Measurements from ENCODE around the gene TTC8.

The TTC8 gene

DNA sequence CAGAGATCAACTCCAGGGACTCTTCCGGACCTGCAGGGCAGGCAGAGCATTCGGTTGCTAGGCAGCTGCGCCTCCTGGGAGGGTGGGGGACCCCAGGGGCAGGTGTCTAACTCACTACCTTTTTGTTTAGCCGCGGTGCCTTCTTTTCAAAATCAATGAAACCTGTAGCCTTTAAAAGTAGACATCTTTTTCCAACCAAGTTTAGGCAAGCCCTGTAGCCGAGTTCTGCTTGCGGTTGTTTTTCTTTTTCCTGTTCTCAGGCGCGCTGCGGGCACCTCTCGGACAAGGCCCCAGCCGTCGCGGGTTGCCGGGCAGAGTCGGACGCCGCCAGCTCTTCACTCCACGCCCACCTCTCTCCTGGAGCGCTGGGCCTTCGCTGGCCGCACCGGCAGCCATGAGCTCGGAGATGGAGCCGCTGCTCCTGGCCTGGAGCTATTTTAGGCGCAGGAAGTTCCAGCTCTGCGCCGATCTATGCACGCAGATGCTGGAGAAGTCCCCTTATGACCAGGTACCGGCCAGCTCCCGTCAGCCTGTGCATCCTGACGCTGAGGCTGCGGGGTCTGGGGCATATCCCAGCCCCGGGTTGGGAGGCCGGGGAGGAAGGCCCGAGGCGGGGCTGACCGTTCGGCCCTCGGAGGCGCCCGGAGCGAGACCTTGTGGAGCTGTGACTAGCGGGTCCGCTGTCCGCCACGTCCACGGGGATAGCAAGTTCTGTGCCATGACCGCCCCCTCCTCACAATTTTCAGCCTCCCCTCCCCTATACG is at the start of gene TTC8:
Gene TTC8 (plus strand): TSS at position 338 of the 764 bp plus-strand sequence. CDS start 57 bp downstream, at position 395.
- TF ChIP-seq GATA3 (IDR thresholded peaks at IDR 0.05; ENCODE audit: low read depth, low read length) (no peak), GATA2 (IDR thresholded peaks at IDR 0.05; ENCODE audit: low read depth, low read length) (no peak)

DNA sequence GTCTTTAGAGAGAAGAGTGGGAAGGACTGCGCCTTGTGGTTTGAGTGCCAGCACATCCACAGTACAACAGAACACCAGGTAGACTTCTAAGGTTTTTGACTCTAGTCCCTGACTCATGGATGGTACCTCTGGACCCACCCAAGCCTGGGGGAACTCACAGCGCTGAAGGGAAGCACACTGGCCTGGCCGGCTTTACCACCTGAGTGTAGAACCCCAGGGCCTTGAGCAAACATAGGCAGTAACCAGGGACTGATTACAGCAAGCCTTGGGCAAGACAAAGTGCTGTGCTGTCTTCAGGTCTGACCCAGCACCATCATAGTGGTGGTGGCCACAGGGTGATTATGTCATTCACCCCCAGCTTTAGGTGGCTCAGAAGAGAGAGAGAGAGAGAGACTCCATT is 48.9 kb upstream of the TTC8 start:
- TF ChIP-seq GATA3 (IDR thresholded peaks at IDR 0.05; ENCODE audit: low read depth, low read length) (no peak), GATA2 (IDR thresholded peaks at IDR 0.05; ENCODE audit: low read depth, low read length) (no peak)

DNA sequence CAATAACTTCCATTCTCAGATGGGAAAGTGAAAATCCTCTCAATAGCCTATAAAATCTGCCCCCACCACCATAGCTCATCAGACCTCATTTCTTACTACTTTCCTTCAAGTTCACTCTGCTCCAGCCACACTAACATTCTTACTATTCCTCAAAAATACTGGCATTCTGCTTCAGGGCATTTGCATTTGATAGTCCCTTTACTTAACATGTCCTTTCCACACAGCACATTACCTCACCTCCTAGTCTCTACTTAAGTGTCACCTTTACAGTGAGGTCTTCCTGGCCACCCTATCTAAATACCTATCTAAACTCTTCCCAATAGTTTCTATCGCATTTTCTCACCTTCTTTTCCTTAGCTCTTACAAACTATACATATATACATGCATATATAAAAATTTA is 38.5 kb upstream of the TTC8 start:
- TF ChIP-seq GATA2 (IDR thresholded peaks at IDR 0.05; ENCODE audit: low read depth, low read length) (no peak), GATA3 (IDR thresholded peaks at IDR 0.05; ENCODE audit: low read depth, low read length) (no peak)

DNA sequence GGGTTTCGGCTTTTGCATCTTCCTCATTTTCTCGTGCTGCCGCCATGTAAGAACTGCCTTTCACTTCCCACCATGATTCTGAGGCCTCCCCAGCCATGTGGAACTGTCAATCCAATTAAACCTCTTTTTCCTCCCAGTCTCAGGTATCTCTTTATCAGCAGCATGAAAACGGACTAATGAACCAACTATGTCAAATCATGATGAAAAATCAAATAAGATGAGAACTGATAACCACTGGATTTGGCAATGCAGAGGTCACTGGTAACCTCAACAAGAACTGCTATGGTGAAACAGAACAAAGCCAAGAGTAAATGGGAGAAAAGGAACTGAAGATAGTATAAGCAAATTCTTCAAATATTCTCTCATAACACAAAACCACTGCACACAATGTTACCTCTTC is 37.7 kb upstream of the TTC8 start:
- TF ChIP-seq GATA2 (IDR thresholded peaks at IDR 0.05; ENCODE audit: low read depth, low read length) (no peak), GATA3 (IDR thresholded peaks at IDR 0.05; ENCODE audit: low read depth, low read length) (no peak)

DNA sequence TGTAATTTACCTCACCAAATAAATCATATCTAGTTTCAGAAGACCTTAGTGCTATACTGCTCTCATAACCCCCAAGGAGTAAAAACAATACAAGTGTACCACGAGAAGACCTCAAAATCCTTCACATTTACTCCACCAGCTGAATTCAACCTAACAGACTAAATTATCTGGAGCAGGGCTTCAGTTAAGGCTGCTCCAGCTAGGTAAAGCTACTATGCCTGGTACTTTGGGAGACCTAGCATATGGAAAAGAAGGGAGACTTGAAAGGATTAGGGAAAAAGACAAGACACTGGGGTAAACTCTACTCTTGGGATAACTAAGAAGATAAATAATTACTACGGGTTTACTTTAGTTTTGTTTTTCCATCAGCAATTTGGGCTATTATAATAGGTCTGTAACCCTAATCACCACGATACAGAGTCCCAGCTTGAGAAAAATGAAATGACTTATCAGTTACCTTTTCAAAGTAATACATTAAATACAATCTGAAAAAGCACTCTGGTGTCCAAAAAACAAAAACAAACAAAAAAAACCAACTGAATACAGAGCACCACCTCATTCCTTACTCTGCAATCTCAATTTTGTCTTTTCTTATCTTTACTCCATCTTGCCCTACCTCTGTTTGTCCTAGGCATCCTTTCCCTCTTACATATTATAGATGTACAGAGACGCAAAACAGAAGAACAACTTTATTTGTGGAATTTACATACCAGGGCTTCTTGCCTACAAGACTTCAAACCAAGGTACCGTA is 33.8 kb upstream of the TTC8 start:
- peak; percentile 76 for TF ChIP-seq GATA2 (IDR thresholded peaks at IDR 0.05; ENCODE audit: low read depth, low read length)
- TF ChIP-seq GATA3 (IDR thresholded peaks at IDR 0.05; ENCODE audit: low read depth, low read length): peak; percentile 88

DNA sequence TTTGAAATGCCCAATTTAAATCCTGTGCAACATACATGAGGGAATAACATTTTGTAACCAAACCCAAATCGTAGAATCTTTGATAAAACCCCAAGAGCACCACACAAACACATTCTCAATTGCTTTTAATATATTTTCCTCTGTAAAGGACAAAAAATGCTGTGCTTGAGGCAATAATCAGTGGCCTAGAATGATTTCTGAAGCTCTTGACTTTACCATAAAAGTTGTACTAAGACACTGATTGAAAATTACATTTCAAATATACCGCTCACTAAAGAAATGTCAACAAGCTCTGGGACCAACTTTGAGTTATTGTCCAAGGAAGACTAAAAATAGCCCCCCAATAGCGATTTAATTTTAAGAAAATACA is 33.2 kb upstream of the TTC8 start:
- TF ChIP-seq GATA3 (IDR thresholded peaks at IDR 0.05; ENCODE audit: low read depth, low read length) (peak; percentile 29; the same call in 1 of the 2 replicates), GATA2 (IDR thresholded peaks at IDR 0.05; ENCODE audit: low read depth, low read length) (no peak)

DNA sequence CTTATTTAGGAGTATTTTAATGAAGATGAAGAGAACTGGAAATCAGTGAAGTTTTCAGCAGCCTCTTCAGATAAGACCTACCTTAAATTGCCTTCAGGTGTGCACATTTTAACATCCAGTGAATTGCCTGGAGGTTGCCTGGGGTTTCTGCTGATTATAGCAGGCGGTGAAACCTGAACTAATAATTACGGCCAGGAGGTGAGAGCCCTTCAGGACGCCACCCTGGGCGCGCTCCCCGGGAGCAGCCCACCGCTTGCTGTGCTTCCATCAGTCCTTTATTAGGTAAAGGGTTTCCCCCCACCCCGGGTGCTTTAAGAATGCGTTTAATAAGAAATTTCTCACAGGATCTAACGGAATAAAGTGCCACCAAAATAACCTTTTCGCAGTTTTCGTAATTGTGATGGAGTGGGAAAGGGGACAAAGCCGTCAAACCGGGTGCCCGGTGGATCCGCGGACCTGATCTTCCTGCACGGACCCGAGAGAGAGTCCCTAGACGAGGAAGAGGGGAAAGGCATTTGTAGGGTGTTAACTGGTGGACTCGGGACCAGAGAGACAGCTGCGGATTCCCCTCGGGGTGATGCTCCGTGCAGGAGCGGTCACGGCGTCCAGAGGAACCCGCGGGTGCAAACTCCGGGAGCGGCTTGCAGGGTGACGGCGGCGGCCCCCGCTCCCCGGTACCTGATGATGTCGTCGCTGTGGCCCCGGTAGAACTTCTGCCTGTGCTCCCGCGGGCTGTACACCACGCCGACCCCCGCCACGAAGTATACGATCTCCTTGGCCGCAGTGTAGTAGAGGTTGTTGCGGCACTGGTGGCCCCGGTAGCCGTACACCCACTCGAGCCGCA is 32.6 kb upstream of the TTC8 start:
- TF ChIP-seq GATA3 (IDR thresholded peaks at IDR 0.05; ENCODE audit: low read depth, low read length) (no peak), GATA2 (IDR thresholded peaks at IDR 0.05; ENCODE audit: low read depth, low read length) (no peak)

DNA sequence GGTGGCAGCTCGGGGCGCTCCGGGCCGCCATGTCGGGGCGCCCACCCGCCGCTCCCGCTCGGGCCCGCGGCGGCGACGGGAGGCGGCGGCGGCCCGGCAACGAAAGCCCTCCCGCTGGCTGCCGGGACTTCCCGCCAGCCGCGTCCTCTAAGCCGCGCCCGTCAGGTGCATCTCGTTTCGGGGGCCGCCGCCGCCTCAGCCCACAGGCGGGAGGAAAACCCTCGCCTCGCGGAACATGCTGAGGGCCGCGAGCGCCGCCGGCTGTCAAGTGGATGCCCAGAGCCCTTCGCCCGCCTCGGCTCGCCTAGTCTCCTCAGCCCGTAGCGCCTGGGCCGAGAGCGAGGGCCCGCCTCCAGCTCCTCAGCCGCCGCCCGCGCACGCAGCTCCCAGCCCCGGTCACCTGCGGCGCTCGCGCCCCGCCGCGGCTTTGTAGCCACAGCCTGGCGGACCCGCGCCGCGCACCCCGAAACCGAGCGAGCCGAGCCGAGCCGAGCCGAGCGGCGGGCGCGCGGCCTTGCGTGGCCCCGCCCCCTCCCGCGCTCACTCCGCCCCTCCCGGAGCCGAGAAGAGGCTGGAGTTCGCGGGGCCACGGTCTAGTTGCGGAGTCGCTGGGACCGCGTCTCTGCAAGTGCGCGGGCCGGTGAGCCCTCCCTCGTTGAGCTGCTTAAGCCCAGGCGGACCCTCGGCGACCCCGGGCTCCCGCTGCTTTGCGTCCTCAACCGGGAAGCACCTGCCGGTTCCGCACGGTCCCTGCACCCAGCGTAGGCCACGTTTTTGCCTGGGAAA is 31.8 kb upstream of the TTC8 start, which contains the start of gene EML5:
Gene EML5 (minus strand): TSS at position 481 of the 786 bp plus-strand sequence. CDS start 450 bp downstream, at position 31.
- TF ChIP-seq GATA3 (IDR thresholded peaks at IDR 0.05; ENCODE audit: low read depth, low read length) (no peak), GATA2 (IDR thresholded peaks at IDR 0.05; ENCODE audit: low read depth, low read length) (no peak; the same call in 1 of the 2 replicates)

DNA sequence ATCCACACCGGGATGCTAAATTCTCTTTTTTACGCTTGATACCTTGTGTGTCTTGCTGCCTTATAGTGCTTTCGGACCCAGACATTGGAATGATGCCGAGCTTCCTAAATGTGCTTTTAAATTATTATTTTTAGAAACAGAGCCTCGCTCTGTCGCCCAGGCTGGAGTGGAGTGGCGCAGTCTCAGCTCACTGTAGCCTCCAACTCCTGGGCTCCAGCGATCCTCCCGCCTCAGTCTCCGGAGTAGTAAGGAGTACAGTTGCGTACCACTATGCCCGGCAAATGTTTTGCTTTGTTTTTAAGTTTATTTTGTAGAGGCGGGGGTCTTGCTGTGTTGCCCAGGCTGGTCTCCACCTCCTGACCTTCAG is 31.2 kb upstream of the TTC8 start:
- no peak for TF ChIP-seq GATA3 (IDR thresholded peaks at IDR 0.05; ENCODE audit: low read depth, low read length)
- TF ChIP-seq GATA2 (IDR thresholded peaks at IDR 0.05; ENCODE audit: low read depth, low read length): no peak

DNA sequence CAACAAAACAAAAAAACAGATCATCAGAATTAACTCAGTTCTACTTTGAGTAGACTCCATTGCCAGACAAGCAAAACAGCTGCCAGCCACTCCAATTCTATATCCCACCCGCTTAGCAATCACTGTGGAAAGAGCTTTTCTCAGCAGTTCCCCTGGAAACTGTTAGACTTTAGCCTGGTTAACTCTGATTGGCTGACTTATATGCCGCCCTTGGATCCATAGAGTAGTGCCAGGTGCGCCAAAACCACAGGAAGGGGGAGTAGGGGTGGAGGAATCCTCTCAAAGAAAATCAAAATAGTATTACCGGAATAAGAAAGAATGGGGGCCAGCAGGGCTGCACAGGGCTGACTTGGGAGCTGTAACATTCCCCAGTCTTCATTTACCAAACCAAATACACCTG is 26.3 kb upstream of the TTC8 start:
- no peak for TF ChIP-seq GATA3 (IDR thresholded peaks at IDR 0.05; ENCODE audit: low read depth, low read length)
- no peak for TF ChIP-seq GATA2 (IDR thresholded peaks at IDR 0.05; ENCODE audit: low read depth, low read length)

DNA sequence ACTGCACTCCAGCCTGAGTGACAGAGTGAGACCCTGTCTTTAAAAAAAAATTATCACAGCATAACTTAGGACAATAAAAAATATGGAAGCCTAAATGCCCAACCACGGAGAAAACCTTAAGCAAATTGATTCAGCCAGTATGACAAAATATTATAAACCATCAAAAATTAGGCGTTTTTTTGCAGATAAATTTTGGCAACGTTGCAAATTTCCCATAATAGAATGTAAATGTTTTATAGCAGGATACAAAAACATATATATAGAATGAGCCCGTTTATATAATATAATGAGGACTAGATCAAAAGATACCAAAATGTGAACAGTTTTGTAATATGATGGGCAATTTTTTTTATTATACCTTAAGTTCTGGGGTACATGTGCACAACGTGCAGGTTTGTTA is 24.9 kb upstream of the TTC8 start:
- TF ChIP-seq GATA2 (IDR thresholded peaks at IDR 0.05; ENCODE audit: low read depth, low read length) (no peak), GATA3 (IDR thresholded peaks at IDR 0.05; ENCODE audit: low read depth, low read length) (no peak)

DNA sequence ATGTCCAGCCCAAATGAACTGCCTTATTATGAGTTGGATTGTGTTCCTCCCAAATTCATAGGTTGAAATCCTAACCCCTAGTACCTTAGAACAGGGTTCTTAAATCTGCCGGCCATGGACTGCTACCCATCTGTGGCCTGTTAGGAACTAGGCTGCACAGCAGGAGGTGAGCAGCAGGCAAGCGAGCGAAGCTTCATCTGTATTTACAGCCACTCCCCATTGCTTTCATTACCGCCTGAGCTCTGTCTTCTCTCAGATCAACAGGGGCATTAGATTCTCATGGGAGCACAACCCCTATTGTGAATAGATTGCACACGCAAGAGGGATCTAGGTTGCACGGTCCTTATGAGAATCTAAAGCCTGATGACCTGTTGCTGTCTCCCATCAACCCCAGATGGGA is 21.9 kb upstream of the TTC8 start:
- no peak for TF ChIP-seq GATA2 (IDR thresholded peaks at IDR 0.05; ENCODE audit: low read depth, low read length)
- no peak for TF ChIP-seq GATA3 (IDR thresholded peaks at IDR 0.05; ENCODE audit: low read depth, low read length)

DNA sequence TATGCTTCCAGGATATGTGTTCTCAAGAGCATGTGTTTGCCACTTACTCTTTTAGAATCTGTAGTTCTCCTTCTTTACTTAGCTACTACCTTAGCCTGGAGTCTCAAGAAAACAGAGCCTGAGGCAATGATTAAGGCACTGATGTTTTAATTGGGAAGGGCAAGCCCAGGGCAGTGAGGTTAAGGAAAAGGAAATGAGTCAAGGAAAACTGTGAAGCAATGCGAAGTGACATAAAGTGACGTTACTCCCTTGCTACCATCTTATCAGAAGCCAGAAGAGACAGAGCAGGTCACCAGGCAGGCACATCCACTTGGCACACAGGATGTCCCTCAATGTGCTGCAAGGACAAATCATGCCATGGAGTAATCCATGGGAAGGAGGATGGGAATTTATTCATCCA is 20.4 kb upstream of the TTC8 start:
- TF ChIP-seq GATA3 (IDR thresholded peaks at IDR 0.05; ENCODE audit: low read depth, low read length): no peak
- no peak for TF ChIP-seq GATA2 (IDR thresholded peaks at IDR 0.05; ENCODE audit: low read depth, low read length)
